ENCODE results near the gene ZNF536.
"Not testable (repeated sequence)": the region's sequence is repeated elsewhere in the genome, so short reads cannot be mapped to it uniquely, and the experiment has no call there.

ZNF536 gene

DNA sequence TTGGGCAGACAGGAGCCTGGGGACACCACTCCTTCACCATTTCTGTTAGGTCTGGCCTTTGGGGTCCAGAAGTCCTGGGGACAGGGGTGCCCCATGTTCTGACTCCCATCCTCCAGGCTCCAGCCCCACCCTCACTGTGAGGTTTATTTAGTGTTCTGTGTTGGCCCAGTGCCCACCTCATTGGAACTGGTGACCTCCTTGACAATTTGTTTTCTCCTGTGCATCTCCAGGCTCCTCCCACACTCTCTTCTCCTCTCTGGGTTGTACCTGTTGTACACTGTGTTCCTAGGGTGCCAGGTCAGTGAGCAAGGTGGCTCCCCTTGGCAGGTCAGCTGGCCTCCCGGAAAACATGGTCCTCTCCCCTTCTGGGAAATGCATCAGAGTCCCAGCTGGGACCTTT lies 110.8 kb downstream of the ZNF536 start:
- DNase-seq (ENCODE audit: low spot score) = no peak

DNA sequence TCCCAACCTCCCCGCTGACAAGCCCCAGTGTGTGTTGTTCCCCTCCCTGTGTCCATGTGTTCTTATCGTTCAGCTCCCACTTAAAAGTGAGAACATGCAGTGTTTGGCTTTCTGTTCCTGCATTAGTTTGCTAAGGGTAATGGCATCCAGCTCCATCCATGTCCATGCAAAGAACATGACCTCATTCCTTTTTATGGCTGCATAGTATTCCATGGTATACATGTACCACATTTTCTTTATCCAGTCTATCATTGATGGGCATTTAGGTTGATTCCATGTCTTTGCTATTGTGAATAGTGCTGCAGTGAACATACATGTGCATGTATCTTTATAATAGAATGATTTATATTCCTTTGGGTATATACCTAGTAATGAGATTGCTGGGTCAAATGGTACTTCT lies 114.1 kb downstream of the ZNF536 start:
- DNase-seq (ENCODE audit: low spot score) = not testable (repeated sequence)

DNA sequence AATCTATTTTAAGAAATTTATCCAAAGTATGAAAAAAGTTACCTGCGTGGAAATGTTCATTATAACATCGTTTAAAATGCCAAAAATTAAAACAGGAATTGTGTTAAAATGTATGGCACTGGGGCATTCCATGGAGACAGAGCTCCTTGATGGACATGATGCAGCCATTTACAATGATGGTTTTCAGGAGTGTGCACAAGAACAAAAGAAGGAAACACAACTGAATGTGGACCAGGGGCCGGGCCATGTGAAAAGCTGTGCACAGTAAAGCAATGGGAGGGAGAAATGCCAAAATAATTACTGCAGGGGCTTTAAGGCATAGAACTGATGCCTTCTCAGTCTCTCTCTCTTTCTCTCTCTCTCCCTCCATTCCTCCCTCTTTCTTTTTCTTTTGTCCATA lies 115.0 kb downstream of the ZNF536 start:
- no peak for DNase-seq (ENCODE audit: low spot score)

GRCh38 chr19:30488191-30488590 lies 116.0 kb downstream of the ZNF536 start:
- no peak for DNase-seq (ENCODE audit: low spot score)

DNA sequence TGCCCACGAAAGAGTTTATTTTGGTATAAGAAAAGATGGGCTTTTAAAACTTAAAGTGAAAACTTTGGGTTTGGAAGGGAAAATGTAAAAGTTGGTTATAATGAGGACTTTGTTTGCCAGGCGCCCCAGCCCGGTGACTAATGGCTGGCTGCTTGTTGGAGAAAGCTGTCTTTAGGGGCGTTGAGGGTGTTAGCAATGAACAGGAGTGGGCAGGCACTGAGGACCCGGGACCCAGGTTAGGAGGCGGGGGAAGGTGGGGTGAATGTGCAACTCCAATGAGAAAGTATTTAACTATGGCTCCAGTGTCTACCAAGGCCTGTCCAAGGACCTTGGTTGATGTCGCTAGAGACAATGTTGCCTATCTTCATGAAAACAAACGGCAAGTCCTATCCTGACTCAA lies 118.6 kb downstream of the ZNF536 start:
- DNase-seq (ENCODE audit: low spot score) = no peak

DNA sequence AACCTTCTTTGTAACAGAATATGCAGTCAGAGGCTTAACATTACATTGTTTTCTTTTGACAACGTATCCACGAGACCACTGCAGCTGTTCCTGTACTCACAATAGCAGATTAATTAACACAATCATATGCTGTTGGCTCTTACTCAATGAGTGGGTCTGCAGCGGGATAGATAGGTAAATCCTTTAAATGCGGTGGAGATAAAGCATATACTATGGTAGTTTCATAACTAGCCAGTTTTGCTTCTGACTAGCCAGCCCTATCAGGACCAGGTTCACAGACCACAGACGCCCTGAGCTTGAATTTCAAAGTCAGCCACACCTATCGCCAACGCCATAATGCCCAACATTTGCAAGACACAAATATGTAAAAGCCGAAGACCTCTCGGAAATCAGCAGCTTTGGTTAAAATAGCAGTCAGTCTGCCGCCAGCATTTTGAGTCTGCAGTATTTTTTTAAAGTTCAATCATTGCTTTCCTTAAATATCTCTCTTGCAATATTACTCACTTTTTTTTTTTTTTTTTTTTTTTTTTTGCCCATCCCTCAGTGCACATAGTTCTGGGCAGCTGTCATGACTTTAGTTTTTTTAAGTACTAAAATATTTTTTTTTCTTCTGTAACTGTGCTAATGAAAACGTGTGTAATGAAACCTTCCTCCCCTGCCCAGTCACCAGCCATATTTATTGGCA lies 120.5 kb downstream of the ZNF536 start:
- DNase-seq (ENCODE audit: low spot score) = no peak

DNA sequence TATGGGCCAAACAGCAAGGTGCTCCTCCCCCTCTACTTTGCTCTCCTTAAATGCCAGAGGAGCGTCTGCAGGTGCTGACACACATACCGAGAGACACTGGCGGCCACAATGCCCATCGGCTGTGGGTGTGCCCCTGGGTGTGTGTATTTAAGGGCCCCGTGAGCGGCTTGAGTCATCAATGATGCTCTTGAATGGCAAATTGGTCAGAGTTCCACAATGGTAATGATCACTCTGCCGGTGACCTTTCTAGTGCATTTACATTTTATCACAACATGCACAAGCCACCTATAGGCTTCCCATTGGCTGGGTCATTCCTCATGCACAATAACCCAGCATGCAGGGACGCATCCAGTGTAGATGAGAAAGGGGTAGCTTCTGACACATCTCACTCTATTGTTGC lies 124.8 kb downstream of the ZNF536 start:
- no peak for DNase-seq (ENCODE audit: low spot score)

DNA sequence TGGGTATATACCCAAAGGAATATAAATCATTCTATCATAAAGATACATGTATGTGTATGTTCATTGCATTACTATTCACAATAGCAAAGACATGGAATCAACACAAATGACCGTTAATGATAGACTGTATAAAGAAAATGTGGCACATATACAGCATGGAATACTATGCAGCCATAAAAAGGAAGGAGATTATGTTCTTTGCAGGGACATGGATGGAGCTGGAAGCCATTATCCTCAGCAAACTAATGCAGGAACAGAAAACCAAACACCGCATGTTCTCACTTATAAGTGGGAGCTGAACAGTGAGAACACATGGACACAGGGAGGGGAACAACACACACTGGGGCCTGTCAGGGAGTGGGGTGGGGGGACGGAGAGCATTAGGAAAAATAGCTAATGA lies 125.9 kb downstream of the ZNF536 start:
- not testable (repeated sequence) for DNase-seq (ENCODE audit: low spot score)

GRCh38 chr19:30498707-30499106 lies 126.5 kb downstream of the ZNF536 start:
- DNase-seq (ENCODE audit: low spot score) = no peak

DNA sequence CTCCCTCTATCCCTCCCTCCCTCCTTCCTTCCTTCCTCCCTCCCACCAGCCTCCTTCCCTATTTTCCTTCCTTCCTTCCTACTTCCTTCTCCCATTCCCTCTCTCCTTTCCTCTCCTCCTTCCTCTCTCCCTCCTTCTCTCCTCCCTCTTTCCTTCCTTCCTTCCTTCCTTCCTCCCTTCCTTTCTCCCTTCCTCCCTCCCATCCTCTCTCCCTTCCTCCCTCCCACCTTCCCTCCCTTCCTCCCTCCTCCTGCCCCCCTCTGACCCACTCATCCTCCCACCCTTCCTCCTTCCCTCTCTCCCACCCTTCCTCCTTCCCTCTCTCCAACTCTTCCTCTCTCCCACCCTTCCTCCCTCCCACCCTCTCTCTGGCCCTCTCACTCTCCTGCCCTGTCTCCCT lies 132.1 kb downstream of the ZNF536 start:
- no peak for DNase-seq (ENCODE audit: low spot score)

DNA sequence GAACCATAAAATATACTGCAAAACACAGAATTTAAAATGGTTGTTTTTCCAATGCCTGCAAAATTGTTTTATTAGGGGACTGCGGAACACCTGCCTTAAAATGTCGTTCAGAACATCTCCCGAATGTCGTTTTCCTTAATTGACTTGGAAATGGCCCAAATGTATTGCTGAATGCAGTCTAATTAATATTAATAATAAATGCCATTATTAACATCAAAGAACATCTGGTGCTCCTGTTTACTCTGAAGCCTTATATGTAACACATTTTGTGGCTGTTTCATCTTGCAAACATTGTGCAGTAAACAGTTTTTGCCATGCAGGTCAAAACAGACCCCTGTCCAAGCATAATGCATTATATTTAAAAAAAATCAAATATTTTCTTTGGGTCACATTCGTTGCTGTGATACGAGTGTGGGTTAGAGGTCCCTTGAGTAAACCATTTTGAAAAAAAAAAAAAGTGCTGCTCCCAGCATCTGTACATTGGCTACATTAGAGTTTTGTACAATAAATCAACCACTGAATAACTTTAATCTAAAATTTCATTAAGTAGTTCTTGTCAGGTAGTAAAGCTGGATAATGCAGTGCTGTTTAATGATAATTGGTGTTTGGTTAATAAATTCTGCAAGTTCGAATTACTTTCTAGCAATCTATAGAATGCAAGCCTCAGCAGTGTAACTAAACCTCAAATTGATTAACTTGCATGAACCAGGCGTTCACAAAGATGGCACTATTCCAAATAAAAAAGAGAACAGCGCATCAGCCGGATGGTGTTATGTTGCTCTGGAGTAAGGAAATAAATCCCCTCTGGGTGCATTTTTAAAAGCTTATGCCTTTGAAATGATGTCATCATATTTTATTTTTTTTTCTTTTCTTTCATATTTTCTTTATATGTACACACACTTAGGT lies 140.2 kb downstream of the ZNF536 start:
- DNase-seq (ENCODE audit: low spot score) = no peak

GRCh38 chr19:30513082-30513411 lies 140.9 kb downstream of the ZNF536 start:
- DNase-seq (ENCODE audit: low spot score) = no peak

- DNase-seq (ENCODE audit: low spot score) = no peak
These were observed 143.9 kb downstream of the ZNF536 start for GRCh38 chr19:30516111-30516510.

DNA sequence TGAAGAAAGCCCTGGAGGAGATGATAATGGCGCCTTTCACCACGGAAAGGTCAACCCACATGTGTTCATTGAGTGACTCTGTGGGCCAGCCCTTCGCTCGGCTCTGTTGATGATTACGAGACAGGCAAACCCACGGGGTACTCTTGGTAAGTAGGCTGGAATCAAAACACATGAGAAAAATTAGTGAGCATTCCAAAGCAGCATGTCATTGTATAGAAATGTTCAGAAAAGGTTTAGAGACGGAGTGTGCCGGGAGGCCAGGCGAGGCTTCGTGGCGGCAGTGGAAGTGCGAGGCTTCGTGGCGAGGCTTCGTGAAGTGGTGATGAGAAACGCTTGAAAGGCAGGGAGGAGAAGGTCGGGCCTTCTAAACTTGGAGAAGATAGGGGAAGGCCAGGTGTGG lies 144.3 kb downstream of the ZNF536 start:
- no peak for DNase-seq (ENCODE audit: low spot score)

GRCh38 chr19:30518965-30519606 lies 146.9 kb downstream of the ZNF536 start:
- no peak for DNase-seq (ENCODE audit: low spot score)

DNA sequence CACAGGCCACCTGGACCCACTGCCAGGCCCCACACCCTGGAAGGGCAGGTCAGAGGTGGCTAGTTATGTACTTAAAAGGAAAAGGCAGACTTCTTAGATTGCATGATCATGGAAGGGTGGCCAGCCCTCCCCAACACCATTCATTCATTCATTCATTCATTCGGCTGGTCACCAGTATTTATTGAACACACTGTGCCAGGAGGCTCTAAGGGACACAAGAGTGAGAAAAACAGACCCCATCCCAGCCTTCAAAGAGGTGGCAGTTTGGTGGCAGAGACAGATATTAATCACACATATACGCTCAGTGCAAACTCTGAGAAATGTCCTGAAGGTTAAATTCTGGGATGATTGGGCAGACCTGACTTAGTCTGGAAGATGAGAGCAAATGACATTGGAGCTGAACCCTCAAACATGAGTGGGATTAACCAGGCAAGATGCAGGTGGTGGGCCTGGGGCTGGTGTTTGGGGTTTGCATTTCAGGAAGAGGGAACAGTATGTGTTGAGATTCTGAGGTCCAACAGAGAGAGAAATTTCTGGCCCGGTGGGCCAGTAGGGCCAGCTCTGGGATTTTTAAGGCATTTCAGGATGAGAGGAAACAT lies 147.5 kb downstream of the ZNF536 start:
- DNase-seq (ENCODE audit: low spot score) = no peak

DNA sequence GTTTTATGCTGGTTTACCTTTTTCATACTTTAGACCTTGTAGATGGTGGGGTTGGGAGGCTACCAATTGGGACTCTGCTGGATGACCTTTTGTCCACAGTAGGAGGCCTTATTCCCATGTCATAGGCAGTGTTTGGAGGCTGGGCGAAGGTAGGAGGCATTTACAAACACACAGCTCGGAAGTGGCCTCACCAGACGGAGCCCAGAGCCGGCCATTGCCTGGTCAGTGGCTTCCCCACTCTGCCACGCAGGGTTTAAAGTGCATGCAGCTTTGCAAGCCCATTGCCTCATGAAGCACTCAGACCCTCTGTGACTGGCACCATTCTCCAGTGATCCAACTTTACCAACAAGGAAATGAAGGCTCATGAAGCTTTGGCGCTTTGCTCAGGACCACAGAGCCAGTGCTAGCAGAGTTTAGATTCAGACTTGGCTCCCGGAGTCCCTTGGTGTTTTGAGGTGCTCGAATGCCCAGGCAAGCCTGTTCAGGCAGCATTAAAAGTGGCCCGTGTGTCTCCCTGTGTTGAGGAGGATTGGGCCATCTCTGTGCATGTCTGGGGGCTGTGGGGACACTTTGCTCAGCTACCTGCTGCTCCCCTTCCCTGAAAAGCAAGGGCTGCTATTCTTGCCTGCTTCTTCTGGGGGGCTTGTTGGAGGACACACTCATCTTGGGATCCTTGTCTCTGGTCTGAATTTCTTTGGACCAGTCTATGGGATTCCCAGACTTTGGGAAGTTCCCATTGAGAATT lies 148.7 kb downstream of the ZNF536 start:
- no peak for DNase-seq (ENCODE audit: low spot score)

DNA sequence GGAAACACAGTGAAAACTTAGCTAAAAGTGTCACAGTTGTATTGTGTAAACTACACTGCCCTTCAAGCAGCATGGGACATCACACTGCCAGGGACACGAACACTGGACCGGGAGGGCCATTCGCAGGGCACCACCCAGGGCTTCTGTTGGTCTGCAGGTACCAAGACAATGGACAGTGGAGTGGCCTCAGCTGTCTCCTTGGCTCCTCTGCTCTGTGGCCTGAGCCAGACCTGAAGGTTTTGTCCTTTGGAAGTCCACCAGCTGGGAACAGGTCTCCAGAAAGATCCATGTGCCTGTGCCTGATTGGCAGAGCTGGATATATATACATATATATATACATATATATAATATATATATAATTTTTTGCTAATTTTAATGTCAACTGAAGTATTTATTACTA lies 149.8 kb downstream of the ZNF536 start:
- no peak for DNase-seq (ENCODE audit: low spot score)

DNA sequence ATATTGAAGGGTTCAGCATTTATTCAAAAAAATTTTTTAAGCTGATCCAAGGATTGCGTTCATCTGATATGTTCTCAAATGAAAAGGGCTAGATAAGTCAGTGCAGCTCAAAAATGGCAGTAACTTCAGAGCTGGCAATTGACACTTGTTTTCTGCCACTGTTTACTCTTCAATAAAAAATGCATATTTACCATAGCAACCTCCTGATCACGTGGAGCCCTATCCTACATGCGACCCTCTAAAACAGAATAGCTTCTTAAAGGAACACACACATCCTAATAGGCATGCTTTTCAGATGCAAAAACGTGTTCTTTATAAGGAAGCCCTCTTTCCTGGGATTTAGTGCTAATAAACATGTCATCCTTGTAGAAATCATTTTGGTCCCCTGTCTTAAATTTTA lies 150.2 kb downstream of the ZNF536 start:
- no peak for DNase-seq (ENCODE audit: low spot score)

DNA sequence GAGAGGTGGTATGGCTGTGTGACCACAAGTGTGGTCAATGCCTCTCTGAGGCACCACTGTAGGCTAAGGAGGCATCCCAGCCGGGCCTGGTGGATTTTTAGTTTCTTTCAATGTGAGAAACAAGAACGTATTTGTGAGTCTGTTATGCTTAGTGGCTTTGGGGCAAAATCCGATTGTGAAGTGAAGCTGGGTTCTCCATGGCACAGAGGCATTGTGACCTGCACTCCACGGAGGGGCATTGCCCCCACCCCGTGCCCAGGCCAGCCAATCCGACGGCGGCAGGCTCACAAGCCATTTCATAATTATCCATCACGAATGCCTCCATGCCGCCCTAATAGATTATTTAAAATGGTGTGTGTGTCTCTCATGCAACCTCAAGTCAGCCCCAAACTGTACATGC lies 151.6 kb downstream of the ZNF536 start:
- no peak for DNase-seq (ENCODE audit: low spot score)

DNA sequence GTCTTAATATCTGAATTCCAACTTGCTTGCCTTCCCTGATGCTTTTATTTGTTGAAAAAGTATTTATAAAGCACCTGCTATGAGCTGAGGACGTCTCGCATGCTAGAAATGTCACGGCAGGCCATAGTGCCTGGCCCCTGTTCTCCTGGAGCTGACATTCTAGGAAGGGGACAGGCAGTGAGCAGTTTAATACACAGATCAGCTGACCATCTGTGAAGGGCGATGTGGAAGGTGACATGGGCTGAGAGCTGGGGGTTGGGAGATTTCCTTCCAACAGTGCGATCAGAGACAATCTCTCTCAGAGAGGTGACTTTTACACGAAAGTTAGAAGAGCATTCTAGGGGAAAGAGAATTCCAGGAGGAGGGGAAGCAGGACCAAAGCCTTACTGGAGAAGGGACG lies 153.2 kb downstream of the ZNF536 start:
- no peak for DNase-seq (ENCODE audit: low spot score)

DNA sequence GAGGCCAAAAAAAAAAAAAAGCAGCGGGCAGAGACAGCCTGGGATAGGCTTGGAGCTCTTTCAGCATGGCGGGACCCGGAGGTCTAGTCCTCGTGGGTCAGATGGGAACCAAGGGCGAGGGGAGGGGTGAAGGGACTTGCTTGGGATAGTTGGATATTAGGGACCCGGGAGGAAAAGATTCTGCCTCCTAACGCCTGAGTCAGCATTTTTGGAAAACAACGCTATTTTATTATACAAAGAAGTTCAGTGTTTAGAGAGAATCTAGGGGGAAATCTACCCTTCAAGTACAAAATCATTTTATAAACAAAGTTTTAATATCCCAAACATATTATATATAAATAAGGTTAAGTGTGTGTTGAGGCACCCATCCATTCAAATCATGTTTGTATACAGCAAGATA lies 156.7 kb downstream of the ZNF536 start:
- no peak for DNase-seq (ENCODE audit: low spot score)
